ENCODE results near the gene IRS2. TPM values are rescaled to one million over a fixed set of nuclear protein-coding genes. Genes with fewer than 3 reads are reported as not detected.

The IRS2 gene
- total RNA-seq, 1 experiment from 2014 or later = 9.2 TPM

DNA sequence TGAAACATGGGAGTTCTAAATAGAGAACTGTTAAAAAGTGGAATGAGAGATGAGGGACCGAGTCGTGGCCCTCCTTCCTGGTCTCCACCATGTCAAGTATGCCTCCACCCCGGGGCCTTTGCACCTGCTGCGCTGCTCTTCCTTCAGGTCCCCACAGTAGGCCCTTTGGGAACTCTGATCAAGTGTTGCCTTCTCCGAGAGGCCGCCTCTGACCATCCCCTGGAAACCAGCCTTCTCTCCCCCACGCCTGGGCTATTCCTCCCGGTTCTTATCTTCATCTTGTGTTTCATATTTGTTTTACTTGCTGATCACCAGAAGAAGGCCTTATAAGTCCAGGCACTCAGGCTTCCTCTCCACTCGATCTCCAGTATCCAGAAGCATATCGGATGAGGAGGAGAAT is 40.0 kb downstream of the IRS2 start (continued):
- TF ChIP-seq REST (IDR thresholded peaks at IDR 0.05; ENCODE audit: low read depth) = no peak
- no peak for TF ChIP-seq EZH2phosphoT487 (IDR thresholded peaks at IDR 0.05; ENCODE audit: borderline replicate concordance)
- no peak for TF ChIP-seq RAD21 (IDR thresholded peaks at IDR 0.05; ENCODE audit: low read depth)
- no peak for TF ChIP-seq POLR2A (IDR thresholded peaks at IDR 0.05; ENCODE audit: borderline replicate concordance, extremely low read depth, insufficient read depth, insufficient read length)
- no peak for TF ChIP-seq ATF3 (IDR thresholded peaks at IDR 0.05)
- TF ChIP-seq ZFX (IDR thresholded peaks at IDR 0.05) = no peak

GRCh38 chr13:109745702-109746101 is 40.7 kb downstream of the IRS2 start:
- H4K20me1 ChIP-seq (ENCODE audit: insufficient read depth) = no peaks in the 10 kb centered on the region
- no peaks in the 10 kb centered on the region for H3K9me2 ChIP-seq (ENCODE audit: insufficient read depth)
- peaks cover 6 to 9% of the 10 kb centered on the region in 2 experiments; a peak in 2 of 4 replicates for H3K4me1 ChIP-seq (ENCODE audit: control insufficient read depth in 1 of 2, insufficient read depth in 2 of 2, low read length in 2 of 2)
- no peaks in the 10 kb centered on the region for H3K36me3 ChIP-seq (ENCODE audit: control insufficient read depth in 1 of 2, insufficient read depth in 2 of 2, low read length in 2 of 2)
- ChIA-PET CTCF (no interaction called here), POLR2A (no interaction called here), RAD21 (ENCODE audit: low non-redundant PET in 1 of 2, low total read pairs in 2 of 2, uncharacterized antibody in 2 of 2, unreplicated experiment in 2 of 2) (interaction anchor here in 1 of 2 experiments (0.6 kb wide), 1 partner anchor 126 kb away, joined by 3 read pairs; no protein-coding TSS in a partner anchor)
- H3K79me2 ChIP-seq (ENCODE audit: insufficient read depth, low read length) = no peaks in the 10 kb centered on the region
- no peak overlapping the region for H3K4me3 ChIP-seq (replicated peaks in 1 of 2; ENCODE audit: low read depth in 1 of 2, low read length in 2 of 2)
- intact Hi-C loops (cut with micrococcal nuclease) = no loop called here
- no peak overlapping the region for H3K27ac ChIP-seq (ENCODE audit: low read depth, low read length)
- ATAC-seq = no peak
- TF ChIP-seq YY1 (IDR thresholded peaks at IDR 0.05; ENCODE audit: extremely low read depth, insufficient replicate concordance, low read depth, low read length) (no peak), CEBPB (IDR thresholded peaks at IDR 0.05; ENCODE audit: low read depth) (no peak), POLR2AphosphoS5 (IDR thresholded peaks at IDR 0.05; ENCODE audit: low read depth, low read length) (no peak), SRF (IDR thresholded peaks at IDR 0.05; ENCODE audit: low read depth) (no peak), EGR1 (IDR thresholded peaks at IDR 0.05; ENCODE audit: low read depth) (no peak), ATF3 (IDR thresholded peaks at IDR 0.05) (no peak), CBX3 (IDR thresholded peaks at IDR 0.05; ENCODE audit: low read depth) (no peak), REST (IDR thresholded peaks at IDR 0.05; ENCODE audit: low read depth) (no peak), EZH2phosphoT487 (IDR thresholded peaks at IDR 0.05; ENCODE audit: borderline replicate concordance) (no peak)
- no peak for DNase-seq (ENCODE audit: low read depth, low spot score)
- no peaks in the 10 kb centered on the region for H3K27me3 ChIP-seq (ENCODE audit: insufficient read depth, low read length)
- H3K9ac ChIP-seq (ENCODE audit: low read length) = no peak overlapping the region
- H2AFZ ChIP-seq (ENCODE audit: low read depth, low read length, poor library complexity, severe bottlenecking) = no peak overlapping the region
- no TSS peak for BruUV-seq (replicated peaks)
- no peaks in the 10 kb centered on the region for H3K9me3 ChIP-seq (ENCODE audit: control insufficient read depth in 1 of 2, insufficient read depth in 1 of 2, low read depth in 1 of 2, low read length in 2 of 2)
- no peak overlapping the region for H3K4me2 ChIP-seq (ENCODE audit: low read length)
